Coronary artery (tissue), 2 donors: ENCODE data around the gene NUDT1.

ENCODE experiments used
- DNase-seq: peaks from one replicate; pipeline ENCODE4 v3.0.0-alpha.2; 2017; ENCODE audit warnings: low spot score
- H3K27ac ChIP-seq, 2 donors: fragments of 200-600 bp; sonication (generic); one replicate each; pipeline ENCODE4 v1.5.1; 2016 to 2019
- H3K4me3 ChIP-seq: fragments of 200-600 bp; sonication (generic); 2 replicates; pipeline ENCODE4 v1.5.1; 2016; ENCODE audit warnings: mild to moderate bottlenecking, moderate library complexity
- CTCF ChIP-seq: fragments of 200-600 bp; sonication (generic); IDR thresholded peaks from one replicate; pipeline ENCODE4 v1.5.1; 2019; ENCODE audit warnings: antibody characterized with exemption

NUDT1 gene

GRCh38 chr7:2255145-2256139, 13.4 kb downstream of the NUDT1 start:
- no peak for DNase-seq

GRCh38 chr7:2256306-2257045, 14.4 kb downstream of the NUDT1 start:
- H3K27ac ChIP-seq: no peak overlapping the region
- H3K4me3 ChIP-seq: no peak overlapping the region
- no peak for DNase-seq
- TF ChIP-seq CTCF: no peak

More at GRCh38 chr7:2255145-2256139, 13.4 kb downstream of the NUDT1 start:
- Histone ChIP-seq H3K27ac (no peak overlapping the region), H3K4me3 (no peak overlapping the region)
- no peak for TF ChIP-seq CTCF

- Histone ChIP-seq H3K4me3 (no peak overlapping the region), H3K27ac (no peak overlapping the region)
- no peak for DNase-seq
- TF ChIP-seq CTCF: no peak
Observed at GRCh38 chr7:2257046-2257551, 15.1 kb downstream of the NUDT1 start.

- no peak for DNase-seq
- Histone ChIP-seq H3K4me3 (no peak overlapping the region), H3K27ac (no peak overlapping the region)
- TF ChIP-seq CTCF: no peak
Observed at GRCh38 chr7:2257651-2258050, 15.6 kb downstream of the NUDT1 start.

- TF ChIP-seq CTCF: no peak
- Histone ChIP-seq H3K27ac (no peak overlapping the region), H3K4me3 (no peak overlapping the region)
- no peak for DNase-seq
Observed at GRCh38 chr7:2258661-2259365, 16.8 kb downstream of the NUDT1 start.

- H3K4me3 ChIP-seq: no peak overlapping the region
- no peak for TF ChIP-seq CTCF
- DNase-seq: no peak
- H3K27ac ChIP-seq: no peak overlapping the region
Observed at GRCh38 chr7:2259480-2259879, 17.5 kb downstream of the NUDT1 start.
